RWPE2 (cell line): ENCODE data around the gene THOC2.

Experiments
- ATAC-seq: fragments of 200-7000 bp; cut with Tn5 transposase; 3 replicates; pipeline ENCODE4 v1.9.1; 2021; ENCODE audit warnings: low read depth
- DNase-seq: peaks from one replicate; pipeline ENCODE4 v3.0.0-alpha.2; 2020; ENCODE audit warnings: low spot score
- H3K27ac ChIP-seq: fragments of 450-650 bp; 2 replicates; pipeline ENCODE4 v1.5.1; 2017; ENCODE audit warnings: mild to moderate bottlenecking; ENCODE audit not compliant: poor library complexity, severe bottlenecking
- H3K27me3 ChIP-seq: fragments of 250-450 bp; sonication (Bioruptor Pico); 2 replicates; pipeline ENCODE4 v1.5.1; 2021; ENCODE audit warnings: mild to moderate bottlenecking, moderate library complexity; ENCODE audit not compliant: insufficient read depth, poor library complexity, severe bottlenecking
- H3K36me3 ChIP-seq: fragments of 250-450 bp; sonication (Bioruptor Pico); 2 replicates; pipeline ENCODE4 v1.5.1; 2020; ENCODE audit warnings: low read depth, mild to moderate bottlenecking, moderate library complexity
- H3K4me1 ChIP-seq: fragments of 250-450 bp; sonication (Bioruptor Pico); 2 replicates; pipeline ENCODE4 v1.5.1; 2021; ENCODE audit warnings: mild to moderate bottlenecking, moderate library complexity; ENCODE audit not compliant: insufficient read depth, poor library complexity, severe bottlenecking
- H3K4me3 ChIP-seq: fragments of 250-450 bp; sonication (Bioruptor Pico); 2 replicates; pipeline ENCODE4 v1.5.1; 2021; ENCODE audit warnings: mild to moderate bottlenecking, moderate library complexity; ENCODE audit not compliant: severe bottlenecking
- H3K9me3 ChIP-seq: fragments of 250-450 bp; sonication (Bioruptor Pico); 2 replicates; pipeline ENCODE4 v1.5.1; 2021; ENCODE audit warnings: mild to moderate bottlenecking, moderate library complexity; ENCODE audit not compliant: severe bottlenecking
- TF ChIP-seq, protein P1 (sequence below): fragments of 450-650 bp; IDR thresholded peaks from one replicate; pipeline ENCODE4 v1.5.1; 2017; ENCODE audit warnings: mild to moderate bottlenecking, moderate library complexity; ENCODE audit not compliant: poor library complexity, severe bottlenecking

THOC2 gene

DNA sequence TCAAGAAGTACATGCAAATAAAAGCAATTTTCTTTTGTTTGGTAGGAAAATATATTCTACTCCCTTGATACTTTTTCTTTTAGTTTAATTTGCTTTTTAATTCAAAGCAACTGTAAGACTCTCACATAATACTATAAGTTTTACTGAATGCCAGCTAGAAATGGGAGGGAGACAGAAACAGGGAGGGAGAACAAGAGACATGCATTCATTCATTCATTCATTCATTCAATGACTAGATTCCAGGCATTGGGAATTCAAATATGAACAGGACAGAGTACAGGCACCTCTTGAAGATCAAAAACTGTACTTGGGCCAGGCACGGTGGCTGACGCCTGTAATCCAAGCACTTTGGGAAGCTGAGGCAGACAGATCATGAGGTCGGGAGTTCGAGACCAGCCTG, 85.6 kb downstream of the THOC2 start:
- Histone ChIP-seq H3K4me3 (no peak overlapping the region), H3K27me3 (no peaks in the 10 kb centered on the region), H3K36me3 (peaks cover 10% of the 10 kb centered on the region; the same call in 1 of the 2 replicates), H3K4me1 (no peaks in the 10 kb centered on the region), H3K27ac (no peak overlapping the region), H3K9me3 (no peaks in the 10 kb centered on the region)
- DNase-seq (no peak), ATAC-seq (no peak)
- TF ChIP-seq, protein P1, sequence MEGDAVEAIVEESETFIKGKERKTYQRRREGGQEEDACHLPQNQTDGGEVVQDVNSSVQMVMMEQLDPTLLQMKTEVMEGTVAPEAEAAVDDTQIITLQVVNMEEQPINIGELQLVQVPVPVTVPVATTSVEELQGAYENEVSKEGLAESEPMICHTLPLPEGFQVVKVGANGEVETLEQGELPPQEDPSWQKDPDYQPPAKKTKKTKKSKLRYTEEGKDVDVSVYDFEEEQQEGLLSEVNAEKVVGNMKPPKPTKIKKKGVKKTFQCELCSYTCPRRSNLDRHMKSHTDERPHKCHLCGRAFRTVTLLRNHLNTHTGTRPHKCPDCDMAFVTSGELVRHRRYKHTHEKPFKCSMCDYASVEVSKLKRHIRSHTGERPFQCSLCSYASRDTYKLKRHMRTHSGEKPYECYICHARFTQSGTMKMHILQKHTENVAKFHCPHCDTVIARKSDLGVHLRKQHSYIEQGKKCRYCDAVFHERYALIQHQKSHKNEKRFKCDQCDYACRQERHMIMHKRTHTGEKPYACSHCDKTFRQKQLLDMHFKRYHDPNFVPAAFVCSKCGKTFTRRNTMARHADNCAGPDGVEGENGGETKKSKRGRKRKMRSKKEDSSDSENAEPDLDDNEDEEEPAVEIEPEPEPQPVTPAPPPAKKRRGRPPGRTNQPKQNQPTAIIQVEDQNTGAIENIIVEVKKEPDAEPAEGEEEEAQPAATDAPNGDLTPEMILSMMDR, result no peak

DNA sequence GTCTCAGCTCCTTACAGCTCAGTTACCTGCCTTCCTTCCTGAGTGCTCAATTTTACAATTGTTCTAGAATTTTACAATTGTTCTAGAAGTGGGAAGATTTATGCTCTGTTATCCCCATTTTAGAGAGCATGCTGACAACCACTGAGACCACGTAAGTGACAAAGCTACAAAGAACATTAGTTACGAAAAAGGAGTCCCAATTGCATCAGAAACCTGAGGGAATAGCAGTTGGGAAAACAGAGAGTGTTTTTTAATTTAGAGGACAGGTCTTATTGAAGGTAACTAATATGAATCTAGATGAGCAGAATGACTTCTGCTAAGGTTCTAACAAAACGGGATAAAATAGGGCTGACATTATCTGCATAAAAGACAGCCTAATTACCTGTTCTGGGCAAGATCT, 103.3 kb downstream of the THOC2 start:
- Histone ChIP-seq H3K27ac (no peak overlapping the region), H3K4me1 (no peaks in the 10 kb centered on the region), H3K27me3 (no peaks in the 10 kb centered on the region), H3K9me3 (no peaks in the 10 kb centered on the region), H3K4me3 (no peak overlapping the region), H3K36me3 (peaks cover 33% of the 10 kb centered on the region)
- TF ChIP-seq, protein P1, result no peak
- DNase-seq (no peak), ATAC-seq (no peak)

DNA sequence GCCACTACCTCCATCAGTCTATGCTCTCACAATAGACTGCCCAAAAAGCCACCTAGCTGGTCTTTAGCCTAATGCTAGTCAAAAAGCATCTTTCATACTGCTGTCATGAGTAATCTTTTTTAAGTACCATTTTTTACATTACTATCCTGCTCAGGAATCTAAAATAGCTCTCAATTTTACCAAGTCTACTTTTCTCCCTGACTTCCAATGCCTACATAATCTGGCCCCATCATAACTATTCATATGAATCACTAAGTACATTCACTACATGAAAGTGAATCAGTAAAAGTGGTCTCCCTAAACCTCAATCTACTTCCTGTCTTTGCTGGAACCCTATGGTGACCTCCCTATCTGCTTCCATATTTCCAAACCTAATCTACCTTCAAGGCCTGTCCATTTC, 105.9 kb downstream of the THOC2 start:
- ATAC-seq (peak; percentile 49; the same call in 1 of the 3 replicates), DNase-seq (no peak)
- H3K9me3 ChIP-seq, result no peaks in the 10 kb centered on the region

DNA sequence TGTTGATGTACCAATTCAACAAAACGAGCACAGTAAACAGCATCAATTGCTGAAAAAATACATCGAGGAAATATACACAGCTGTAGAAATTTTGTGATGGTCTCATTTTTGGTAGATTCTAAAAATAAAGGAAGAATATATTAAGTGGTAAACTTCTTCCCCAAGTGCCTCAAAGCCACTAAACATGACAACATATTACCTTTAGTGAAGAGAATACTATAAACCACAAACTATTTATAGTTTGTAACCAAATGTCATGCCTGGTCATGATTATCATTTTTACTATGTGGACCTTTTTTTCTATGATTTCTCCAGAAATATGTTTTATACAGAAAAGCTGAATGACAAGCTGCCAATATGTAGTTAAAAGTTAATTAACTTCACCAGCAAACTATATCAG, 106.9 kb downstream of the THOC2 start:
- no peak for ATAC-seq

More for the DNA sequence above, 105.9 kb downstream of the THOC2 start:
- no peaks in the 10 kb centered on the region for H3K4me1 ChIP-seq
- H3K27ac ChIP-seq, result no peak overlapping the region
- no peaks in the 10 kb centered on the region for H3K27me3 ChIP-seq
- no peak overlapping the region for H3K4me3 ChIP-seq
- peaks cover 40% of the 10 kb centered on the region for H3K36me3 ChIP-seq
- TF ChIP-seq, protein P1, result no peak

DNA sequence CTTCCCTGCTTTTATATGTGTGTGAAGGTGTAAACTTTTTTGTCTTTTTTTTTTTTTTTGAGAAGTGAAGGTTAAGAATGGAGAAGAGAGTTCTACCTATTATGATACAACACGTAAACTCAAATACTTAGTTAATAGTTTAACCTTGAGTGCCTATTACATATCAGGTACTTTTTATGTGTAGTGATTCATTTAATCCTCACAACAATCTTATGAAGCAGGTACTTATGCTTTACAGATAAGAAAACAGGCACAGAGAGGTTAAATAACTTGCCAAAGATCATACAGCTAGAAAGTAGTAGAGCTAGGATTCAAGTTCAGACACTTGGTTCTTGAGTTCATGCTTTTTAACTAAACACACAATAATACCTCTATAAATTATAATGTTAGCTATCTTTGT, 107.4 kb downstream of the THOC2 start:
- H3K27me3 ChIP-seq, result no peaks in the 10 kb centered on the region
- DNase-seq (no peak), ATAC-seq (no peak)
- no peaks in the 10 kb centered on the region for H3K4me1 ChIP-seq
- H3K9me3 ChIP-seq, result no peaks in the 10 kb centered on the region
- no peak overlapping the region for H3K27ac ChIP-seq
- H3K36me3 ChIP-seq, result peaks cover 45% of the 10 kb centered on the region
- TF ChIP-seq, protein P1, result no peak
- no peak overlapping the region for H3K4me3 ChIP-seq

More for the DNA sequence above, 106.9 kb downstream of the THOC2 start:
- DNase-seq, result no peak
- TF ChIP-seq, protein P1, result no peak
- Histone ChIP-seq H3K36me3 (peaks cover 44% of the 10 kb centered on the region), H3K4me3 (no peak overlapping the region), H3K4me1 (no peaks in the 10 kb centered on the region), H3K27ac (no peak overlapping the region), H3K9me3 (no peaks in the 10 kb centered on the region), H3K27me3 (no peaks in the 10 kb centered on the region)
